ENCODE data around the gene HARS1. TPM values are rescaled to one million over a fixed set of nuclear protein-coding genes. Genes with fewer than 3 reads are reported as not detected.

The HARS1 gene
- total and polyA plus RNA-seq, 4 donors, result 43.8 to 54.6 (median 48.4) TPM

- peak; percentile 31 for ATAC-seq (ENCODE audit: insufficient read depth, low FRiP score)
- Histone ChIP-seq H3K27ac (ENCODE audit: low read depth in 1 of 2, low read length in 1 of 2) (peak within 1 kb of the TSS in 1 of 2 donors; percentile 90), H3K4me1 (ENCODE audit: control insufficient read depth in 5 of 5, insufficient read depth in 5 of 5, low read length in 5 of 5) (peaks cover 0 to 30% (median 3%) of the 10 kb centered on the region in 5 donors), H3K4me3 (peak within 1 kb of the TSS; percentile 43), H3K9ac (ENCODE audit: insufficient read depth in 1 of 2, low read length in 2 of 2) (peak within 1 kb of the TSS in 1 of 2 donors; percentile 55), H3K27me3 (ENCODE audit: control insufficient read depth in 3 of 3, insufficient read depth in 3 of 3, low read length in 2 of 3) (peaks cover 0 to 34% (median 19%) of the 10 kb centered on the region in 3 donors), H3K36me3 (ENCODE audit: control insufficient read depth in 4 of 4, insufficient read depth in 4 of 4, low read length in 4 of 4) (no peaks in the 10 kb centered on the region), H3K9me3 (ENCODE audit: control insufficient read depth in 4 of 4, insufficient read depth in 3 of 4, low read length in 3 of 4) (no peaks in the 10 kb centered on the region)
- 5 to 8% methylated on average over 16 of the region's 16 CpGs for WGBS, 2 donors
- TF ChIP-seq CTCF (IDR thresholded peaks at IDR 0.05; ENCODE audit: control extremely low read depth, extremely low read depth), result no peak
- DNase-seq, result peak in 2 of 3 donors; percentile 37 to 45
Observed at GRCh38 chr5:140633021-140633471, 58.1 kb downstream of the HARS1 start, which contains the start of gene CD14. TSS of gene CD14 (minus strand) at chr5:140633175. CDS start at chr5:140633071, 104 bp downstream.

- no peaks in the 10 kb centered on the region for H3K36me3 ChIP-seq (ENCODE audit: control insufficient read depth in 4 of 4, insufficient read depth in 4 of 4, low read length in 4 of 4)
- peak overlapping the region in 1 of 2 donors; percentile 55 for H3K9ac ChIP-seq (ENCODE audit: insufficient read depth in 1 of 2, low read length in 2 of 2)
- WGBS, 2 donors, result 1% methylated on average over 51 of the region's 51 CpGs
- H3K4me1 ChIP-seq (ENCODE audit: control insufficient read depth in 5 of 5, insufficient read depth in 5 of 5, low read length in 5 of 5), result peaks cover 0 to 30% (median 3%) of the 10 kb centered on the region in 5 donors
- ATAC-seq (ENCODE audit: insufficient read depth, low FRiP score), result peak; percentile 48
- peaks cover 0 to 34% (median 19%) of the 10 kb centered on the region in 3 donors for H3K27me3 ChIP-seq (ENCODE audit: control insufficient read depth in 3 of 3, insufficient read depth in 3 of 3, low read length in 2 of 3)
- DNase-seq, result peak; percentile 36 to 45 (median 37)
- H3K9me3 ChIP-seq (ENCODE audit: control insufficient read depth in 4 of 4, insufficient read depth in 3 of 4, low read length in 3 of 4), result no peaks in the 10 kb centered on the region
- TF ChIP-seq CTCF (IDR thresholded peaks at IDR 0.05; ENCODE audit: control extremely low read depth, extremely low read depth), result no peak
- H3K4me3 ChIP-seq, result peak overlapping the region; percentile 43
- H3K27ac ChIP-seq (ENCODE audit: low read depth in 1 of 2, low read length in 1 of 2), result peak overlapping the region in 1 of 2 donors; percentile 90
Observed at GRCh38 chr5:140632366-140633020, 58.7 kb downstream of the HARS1 start.

GRCh38 chr5:140631831-140632365 lies 59.3 kb downstream of the HARS1 start:
- Histone ChIP-seq H3K27ac (ENCODE audit: low read depth in 1 of 2, low read length in 1 of 2) (peak overlapping the region in 1 of 2 donors; percentile 90), H3K4me1 (ENCODE audit: control insufficient read depth in 5 of 5, insufficient read depth in 5 of 5, low read length in 5 of 5) (peaks cover 0 to 30% (median 3%) of the 10 kb centered on the region in 5 donors)
- peak; percentile 22 for ATAC-seq (ENCODE audit: insufficient read depth, low FRiP score)

More at GRCh38 chr5:140631831-140632365, 59.3 kb downstream of the HARS1 start:
- no peak for TF ChIP-seq CTCF (IDR thresholded peaks at IDR 0.05; ENCODE audit: control extremely low read depth, extremely low read depth)
- no peaks in the 10 kb centered on the region for H3K36me3 ChIP-seq (ENCODE audit: control insufficient read depth in 4 of 4, insufficient read depth in 4 of 4, low read length in 4 of 4)
- no peak overlapping the region for H3K9ac ChIP-seq (ENCODE audit: insufficient read depth in 1 of 2, low read length in 2 of 2)
- DNase-seq, result peak in 2 of 3 donors; percentile 15 to 23
- H3K27me3 ChIP-seq (ENCODE audit: control insufficient read depth in 3 of 3, insufficient read depth in 3 of 3, low read length in 2 of 3), result peaks cover 0 to 34% (median 19%) of the 10 kb centered on the region in 3 donors
- H3K9me3 ChIP-seq (ENCODE audit: control insufficient read depth in 4 of 4, insufficient read depth in 3 of 4, low read length in 3 of 4), result no peaks in the 10 kb centered on the region
- WGBS, 2 donors, result 8 to 11% methylated on average over 36 of the region's 36 CpGs
- peak overlapping the region; percentile 43 for H3K4me3 ChIP-seq
